Astrocyte of the spinal cord (primary cell): ENCODE results near the gene FAT1.
A peak's percentile ranks its signal among the peaks of the same experiment; 100 is the strongest.

Experiments
- DNase-seq: peaks from one replicate; pipeline ENCODE4 v3.0.0; 2011; ENCODE audit warnings: low read depth, low spot score
- H3K4me3 ChIP-seq: 2 replicates; pipeline ENCODE4 v1.5.1; 2011; ENCODE audit warnings: low read depth, mild to moderate bottlenecking, low read length, moderate library complexity
- CTCF ChIP-seq: IDR thresholded peaks from 2 replicates; pipeline ENCODE4 v1.5.1; 2012; ENCODE audit warnings: low read depth, mild to moderate bottlenecking, low read length, inconsistent platforms
- in situ Hi-C: cut with HindIII; loops from 2 replicates; pipeline ENCODE4 v1.10.0; 2017; ENCODE audit warnings: low sequenced_read_pairs

FAT1 gene

GRCh38 chr4:186729856-186730255, 6.2 kb upstream of the FAT1 start:
- no peak for TF ChIP-seq CTCF
- in situ Hi-C loops = no loop called here
- DNase-seq = no peak
- H3K4me3 ChIP-seq = no peak overlapping the region

GRCh38 chr4:186728631-186729271, 5.1 kb upstream of the FAT1 start:
- H3K4me3 ChIP-seq = no peak overlapping the region
- in situ Hi-C loops = no loop called here
- TF ChIP-seq CTCF = no peak
- DNase-seq = peak; percentile 43

- no peak overlapping the region for H3K4me3 ChIP-seq
- in situ Hi-C loops = no loop called here
- peak; percentile 53 for DNase-seq
- peak; percentile 18 for TF ChIP-seq CTCF
These were observed 4.4 kb upstream of the FAT1 start for GRCh38 chr4:186727977-186728519.

- peak overlapping the region; percentile 96 for H3K4me3 ChIP-seq
- peak; percentile 24 for DNase-seq
- in situ Hi-C loops = no loop called here
- no peak for TF ChIP-seq CTCF
These were observed 3.7 kb upstream of the FAT1 start for GRCh38 chr4:186727169-186727976.

- in situ Hi-C loops = no loop called here
- H3K4me3 ChIP-seq = peak overlapping the region; percentile 96
- DNase-seq = peak; percentile 88
- peak; percentile 22 for TF ChIP-seq CTCF
These were observed 2.9 kb upstream of the FAT1 start for GRCh38 chr4:186726426-186727168.
